Liver (tissue), 9 donors: ENCODE measurements around the gene RREB1. TPM values are rescaled to one million over a fixed set of nuclear protein-coding genes. Genes with fewer than 3 reads are reported as not detected.

Experiments used
- DNase-seq: peaks from one replicate; pipeline ENCODE4 v3.0.0-alpha.2; 2017; ENCODE audit warnings: low spot score
- H3K27ac ChIP-seq, 2 donors: one replicate each; pipeline ENCODE4 v1.7.0; 2013; ENCODE audit warnings: inconsistent platforms in 2 of 2, low read length in 2 of 2, control low read depth in 1 of 2, low read depth in 1 of 2, mild to moderate bottlenecking in 1 of 2
- H3K27me3 ChIP-seq, 4 donors: one replicate each; pipeline versions ENCODE4 v1.6.1 to v1.7.0; 2013; ENCODE audit warnings: low read length in 3 of 4, inconsistent platforms in 1 of 4, mild to moderate bottlenecking in 1 of 4, moderate library complexity in 1 of 4; ENCODE audit not compliant: control insufficient read depth in 4 of 4, insufficient read depth in 4 of 4
- H3K36me3 ChIP-seq, 4 donors: one replicate each; pipeline versions ENCODE4 v1.6.1 to v1.7.0; 2013; ENCODE audit warnings: low read length in 3 of 4, mild to moderate bottlenecking in 3 of 4, low read depth in 1 of 4, moderate library complexity in 1 of 4; ENCODE audit not compliant: control insufficient read depth in 4 of 4, insufficient read depth in 3 of 4
- H3K4me1 ChIP-seq, 4 donors: one replicate each; pipeline versions ENCODE4 v1.6.1 to v1.7.0; 2013; ENCODE audit warnings: low read length in 3 of 4, mild to moderate bottlenecking in 3 of 4, moderate library complexity in 1 of 4; ENCODE audit not compliant: control insufficient read depth in 4 of 4, insufficient read depth in 4 of 4
- H3K4me3 ChIP-seq, 3 donors: one replicate each; pipeline versions ENCODE4 v1.6.1 to v1.7.0; 2013; ENCODE audit warnings: low read length in 3 of 3, control low read depth in 1 of 3, low read depth in 1 of 3, mild to moderate bottlenecking in 1 of 3
- H3K9ac ChIP-seq, 2 donors: one replicate each; pipeline ENCODE4 v1.7.0; 2013; ENCODE audit warnings: low read length in 2 of 2, mild to moderate bottlenecking in 2 of 2, moderate library complexity in 2 of 2, control low read depth in 1 of 2, low read depth in 1 of 2
- H3K9me3 ChIP-seq, 4 donors: one replicate each; pipeline versions ENCODE4 v1.6.1 to v1.7.0; 2013; ENCODE audit warnings: low read length in 3 of 4; ENCODE audit not compliant: control insufficient read depth in 4 of 4
- EGR1 ChIP-seq, 2 donors: IDR thresholded peaks; 2 replicates each; pipeline ENCODE4 v1.6.1; 2016 to 2018; ENCODE audit warnings: antibody characterized with exemption in 2 of 2, low read depth in 2 of 2
- GABPA ChIP-seq, 2 donors: IDR thresholded peaks in 1 of 2; conservative IDR thresholded peaks in 1 of 2; 2 replicates each; pipeline ENCODE4 v1.6.1; 2016; ENCODE audit warnings: antibody characterized with exemption in 2 of 2, mild to moderate bottlenecking in 1 of 2, moderate library complexity in 1 of 2
- HNF4A ChIP-seq, 2 donors: conservative IDR thresholded peaks; 2 replicates each; pipeline ENCODE4 v1.6.1; 2016; ENCODE audit warnings: antibody characterized with exemption in 2 of 2, mild to moderate bottlenecking in 2 of 2
- HNF4G ChIP-seq: IDR thresholded peaks from 2 replicates; pipeline ENCODE4 v1.6.1; 2016; ENCODE audit warnings: antibody characterized with exemption
- MAX ChIP-seq: IDR thresholded peaks from 2 replicates; pipeline ENCODE4 v1.6.1; 2016; ENCODE audit warnings: antibody characterized with exemption
- NR2F2 ChIP-seq: IDR thresholded peaks from 2 replicates; pipeline ENCODE4 v1.6.1; 2016; ENCODE audit warnings: antibody characterized with exemption
- RAD21 ChIP-seq, 2 donors: IDR thresholded peaks; 2 replicates each; pipeline ENCODE4 v1.6.1; 2016; ENCODE audit warnings: antibody characterized with exemption in 2 of 2, mild to moderate bottlenecking in 2 of 2
- RXRA ChIP-seq, 2 donors: IDR thresholded peaks; 2 replicates each; pipeline ENCODE4 v1.6.1; 2017 to 2018; ENCODE audit warnings: antibody characterized with exemption in 2 of 2, mild to moderate bottlenecking in 1 of 2
- YY1 ChIP-seq: IDR thresholded peaks from 2 replicates; pipeline ENCODE4 v1.6.1; 2016; ENCODE audit warnings: antibody characterized with exemption, mild to moderate bottlenecking
- WGBS: extraction: QIAGEN DNeasy Blood & Tissue Kit; methylation state at CpG from one replicate; pipeline ENCODE4 v1.1.7; 2013; 5-methylcytosine and 5-hydroxymethylcytosine counted together
- polyA plus RNA-seq, 2 donors: library from polyadenylated mRNA; stranded (reverse) in 1 of 2; unstranded in 1 of 2; fragments of 200-250 nt in 1 of 2; fragments of >200 nt in 1 of 2; fragmentation: Nextera tagmentation in 1 of 2; extraction: Ambion mirVana in 1 of 2; gene quantifications; one replicate each; pipeline versions ENCODE4 v1.2.1 to v1.2.3, GENCODE V29; 2013 to 2015
- total RNA-seq, 2 donors: library from RNA; depleted of rRNA; stranded (reverse); fragments of >200 nt; gene quantifications; one replicate each; pipeline ENCODE4 v1.2.3, GENCODE V29; 2014
- TF ChIP-seq, protein P1 (sequence below): IDR thresholded peaks from 2 replicates; pipeline ENCODE4 v1.6.1; 2016; ENCODE audit warnings: antibody characterized with exemption
- donor health status: healthy.
- donor health status: healthy.
- donor health status: healthy.
- donor health status: healthy.
- donor health status: healthy.

Gene RREB1
- total and polyA plus RNA-seq, 4 donors: 10.1 to 28.9 (median 17.3) TPM

DNA sequence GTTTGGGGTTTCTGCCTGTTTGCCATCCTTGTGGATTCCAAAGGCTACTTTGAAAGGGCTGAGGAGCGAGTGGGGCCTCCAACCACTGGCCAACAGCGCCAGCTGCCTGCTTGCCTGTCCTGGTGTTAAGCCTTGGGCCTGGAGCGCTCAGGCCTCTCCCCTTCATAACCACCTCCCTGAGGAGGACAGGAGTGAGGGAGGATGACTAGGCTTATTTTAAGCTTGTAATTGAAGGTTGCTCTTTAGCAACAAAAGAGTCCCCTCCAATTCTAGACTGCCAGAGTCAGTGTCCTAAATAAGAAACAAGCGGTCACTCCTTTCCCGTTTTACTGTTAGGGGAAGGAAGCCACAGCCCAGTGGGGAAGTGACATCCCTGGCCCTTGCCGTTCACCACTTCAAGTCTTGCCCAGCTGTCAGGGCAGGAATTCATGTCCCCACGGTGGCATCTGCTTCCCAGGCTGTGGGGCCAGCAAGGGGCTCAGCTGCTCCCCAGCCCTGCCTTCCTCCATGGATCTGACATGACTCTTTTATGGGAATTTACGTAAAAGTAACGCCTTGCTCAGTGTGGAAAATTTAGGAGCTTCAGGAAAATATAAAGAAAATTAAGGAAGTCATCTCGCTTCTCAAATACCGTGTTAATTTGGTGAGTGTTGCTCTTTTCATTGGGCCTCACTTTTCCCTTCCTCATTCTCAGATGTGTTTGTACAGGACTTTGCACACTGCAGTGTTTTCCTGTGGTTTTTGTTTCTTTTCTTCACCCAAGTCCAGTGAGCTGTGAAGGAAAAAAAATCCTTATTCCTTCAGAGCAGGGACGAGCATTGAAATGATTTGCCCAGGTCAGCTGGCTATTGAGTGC, 147.4 kb downstream of the RREB1 start (continued):
- TF ChIP-seq, protein P1, sequence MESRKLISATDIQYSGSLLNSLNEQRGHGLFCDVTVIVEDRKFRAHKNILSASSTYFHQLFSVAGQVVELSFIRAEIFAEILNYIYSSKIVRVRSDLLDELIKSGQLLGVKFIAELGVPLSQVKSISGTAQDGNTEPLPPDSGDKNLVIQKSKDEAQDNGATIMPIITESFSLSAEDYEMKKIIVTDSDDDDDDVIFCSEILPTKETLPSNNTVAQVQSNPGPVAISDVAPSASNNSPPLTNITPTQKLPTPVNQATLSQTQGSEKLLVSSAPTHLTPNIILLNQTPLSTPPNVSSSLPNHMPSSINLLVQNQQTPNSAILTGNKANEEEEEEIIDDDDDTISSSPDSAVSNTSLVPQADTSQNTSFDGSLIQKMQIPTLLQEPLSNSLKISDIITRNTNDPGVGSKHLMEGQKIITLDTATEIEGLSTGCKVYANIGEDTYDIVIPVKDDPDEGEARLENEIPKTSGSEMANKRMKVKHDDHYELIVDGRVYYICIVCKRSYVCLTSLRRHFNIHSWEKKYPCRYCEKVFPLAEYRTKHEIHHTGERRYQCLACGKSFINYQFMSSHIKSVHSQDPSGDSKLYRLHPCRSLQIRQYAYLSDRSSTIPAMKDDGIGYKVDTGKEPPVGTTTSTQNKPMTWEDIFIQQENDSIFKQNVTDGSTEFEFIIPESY: no peak

- Histone ChIP-seq H3K27ac (no peak overlapping the region), H3K9ac (no peak overlapping the region), H3K4me1 (peaks cover 4 to 6% (median 5%) of the 10 kb centered on the region in 4 donors), H3K36me3 (peaks cover 0 to 2% (median 2%) of the 10 kb centered on the region in 4 donors), H3K9me3 (no peaks in the 10 kb centered on the region), H3K27me3 (no peaks in the 10 kb centered on the region), H3K4me3 (no peak overlapping the region)
- WGBS: 95% methylated on average over 5 of the region's 5 CpGs
- no peak for DNase-seq
- no peak for TF ChIP-seq EGR1 (IDR thresholded peaks at IDR 0.05; ENCODE audit: low read depth in 2 of 2)
- TF ChIP-seq RXRA (IDR thresholded peaks at IDR 0.05): no peak
Measured at GRCh38 chr6:7255918-7256317, 148.2 kb downstream of the RREB1 start.

DNA sequence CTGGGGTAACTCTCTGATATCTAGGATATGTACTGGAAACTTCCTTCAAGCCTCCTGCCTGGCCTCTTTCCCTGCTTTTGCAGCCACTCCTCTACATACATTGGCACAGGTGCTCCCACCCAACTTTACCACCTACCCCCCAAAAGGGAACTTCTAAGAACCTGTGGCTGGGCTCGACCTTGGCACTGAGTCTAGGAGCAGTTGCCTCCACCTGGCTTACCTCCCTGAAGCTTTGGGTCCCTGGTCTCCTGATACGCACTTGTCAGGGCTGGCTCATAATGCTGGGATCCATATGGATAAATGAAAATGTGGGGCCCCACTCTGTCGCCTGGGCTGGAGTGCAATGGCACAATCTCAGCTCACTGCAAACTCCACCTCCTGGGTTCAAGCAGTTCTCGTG, 149.0 kb downstream of the RREB1 start:
- TF ChIP-seq GABPA (IDR thresholded peaks at IDR 0.05 in 1 of 2, conservative IDR thresholded peaks at IDR 0.05 in 1 of 2) (no peak), NR2F2 (no peak), HNF4A (conservative IDR thresholded peaks at IDR 0.05) (no peak), YY1 (no peak), MAX (no peak), HNF4G (no peak), RAD21 (IDR thresholded peaks at IDR 0.05) (no peak)
- TF ChIP-seq, protein P1: no peak
- Histone ChIP-seq H3K9ac (no peak overlapping the region), H3K36me3 (peaks cover 0 to 2% (median 0%) of the 10 kb centered on the region in 4 donors), H3K27me3 (no peaks in the 10 kb centered on the region), H3K4me3 (no peak overlapping the region), H3K4me1 (peaks cover 4 to 14% (median 11%) of the 10 kb centered on the region in 4 donors), H3K9me3 (no peaks in the 10 kb centered on the region), H3K27ac (no peak overlapping the region)
- WGBS: 94% methylated on average over 4 of the region's 4 CpGs
- DNase-seq: no peak
